ENCODE results near the gene EXOSC10.

DNA sequence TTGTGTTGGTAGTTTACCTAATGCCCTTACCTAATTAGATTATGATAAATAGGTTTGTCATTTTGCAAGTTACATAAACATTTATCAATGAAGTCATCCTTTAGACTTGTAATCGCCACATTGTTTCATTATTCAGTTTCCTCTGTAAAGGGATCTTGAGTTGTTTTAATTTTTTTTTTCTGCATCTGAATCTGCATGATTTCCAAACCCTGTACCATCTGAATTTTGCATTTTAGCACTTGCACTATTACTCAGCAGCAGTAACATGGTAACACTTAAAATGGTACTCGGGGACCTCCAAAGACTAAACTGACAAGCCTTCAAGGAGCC is 74.8 kb downstream of the EXOSC10 start:
- TF ChIP-seq CTCF (IDR thresholded peaks at IDR 0.05) (no peak), EP300 (IDR thresholded peaks at IDR 0.05) (no peak)
